SK-N-SH treated with all-trans-retinoic acid at 6 μM for 48 hours (cell line): Measurements from ENCODE around the gene PTHLH.

Experiments used
- CREB5 ChIP-seq: fragments of 250-450 bp; sonication (Bioruptor Pico); IDR thresholded peaks from 2 replicates; pipeline ENCODE4 v1.5.1; 2020; ENCODE audit warnings: low read depth, mild to moderate bottlenecking, moderate library complexity
- ISL1 ChIP-seq: fragments of 250-450 bp; sonication (Bioruptor Pico); IDR thresholded peaks from 2 replicates; pipeline ENCODE4 v2.1.2; 2022; ENCODE audit warnings: mild to moderate bottlenecking, moderate library complexity
- PATZ1 ChIP-seq: fragments of 250-450 bp; sonication (Bioruptor Pico); IDR thresholded peaks from 2 replicates; pipeline ENCODE4 v1.8.0; 2020; ENCODE audit warnings: mild to moderate bottlenecking, moderate library complexity, borderline replicate concordance
- POU6F1 ChIP-seq: fragments of 250-450 bp; sonication (Bioruptor Pico); IDR thresholded peaks from 2 replicates; pipeline ENCODE4 v1.8.0; 2021; ENCODE audit warnings: low read depth, mild to moderate bottlenecking, moderate library complexity, borderline replicate concordance
- PPARA ChIP-seq: fragments of 250-450 bp; sonication (Bioruptor Pico); IDR thresholded peaks from 2 replicates; pipeline ENCODE4 v1.5.0; 2020; ENCODE audit warnings: mild to moderate bottlenecking, borderline replicate concordance
- RARB ChIP-seq: fragments of 250-450 bp; sonication (Bioruptor Pico); IDR thresholded peaks from 2 replicates; pipeline ENCODE4 v1.8.0; 2021; ENCODE audit warnings: mild to moderate bottlenecking, moderate library complexity
- SNAI2 ChIP-seq: fragments of 250-450 bp; sonication (Bioruptor Pico); IDR thresholded peaks from 2 replicates; pipeline ENCODE4 v1.5.0; 2020; ENCODE audit warnings: mild to moderate bottlenecking, moderate library complexity
- TSHZ2 ChIP-seq: fragments of 250-450 bp; sonication (Bioruptor Pico); IDR thresholded peaks from 2 replicates; pipeline ENCODE4 v1.5.0; 2020; ENCODE audit warnings: mild to moderate bottlenecking, moderate library complexity
- ZC3H10 ChIP-seq: fragments of 250-450 bp; sonication (Bioruptor Pico); IDR thresholded peaks from 2 replicates; pipeline ENCODE4 v1.5.1; 2021; ENCODE audit warnings: mild to moderate bottlenecking, moderate library complexity
- ZFP30 ChIP-seq: fragments of 450-650 bp; formaldehyde crosslinking; IDR thresholded peaks from 2 replicates; pipeline ENCODE4 v1.5.0; 2022; ENCODE audit warnings: mild to moderate bottlenecking, moderate library complexity
- ZNF565 ChIP-seq: fragments of 450-650 bp; formaldehyde crosslinking; conservative IDR thresholded peaks from 2 replicates; pipeline ENCODE4 v1.5.0; 2020; ENCODE audit warnings: low read depth, mild to moderate bottlenecking, moderate library complexity
- ZNF70 ChIP-seq: fragments of 450-650 bp; formaldehyde crosslinking; IDR thresholded peaks from 2 replicates; pipeline ENCODE4 v1.5.0; 2020; ENCODE audit warnings: mild to moderate bottlenecking, moderate library complexity

- TF ChIP-seq TSHZ2 (no peak), ISL1 (CRISPR knock-in tag) (no peak), ZNF70 (CRISPR knock-in tag) (no peak), PATZ1 (CRISPR knock-in tag) (no peak), CREB5 (CRISPR knock-in tag) (no peak), PPARA (CRISPR knock-in tag) (no peak), ZNF565 (CRISPR knock-in tag) (no peak), SNAI2 (CRISPR knock-in tag) (no peak), RARB (CRISPR knock-in tag) (no peak), ZFP30 (CRISPR knock-in tag) (no peak), ZC3H10 (no peak), POU6F1 (CRISPR knock-in tag) (no peak)
These were observed 57.0 kb downstream of the PTHLH start for GRCh38 chr12:27915536-27915935.
